AG10803 (cell line): Measurements from ENCODE around the gene UBASH3A.
A peak's percentile ranks its signal among the peaks of the same experiment; 100 is the strongest.

ENCODE experiments used
- DNase-seq: peaks from one replicate; pipeline ENCODE4 v3.0.0; 2010; ENCODE audit warnings: low read depth
- H3K4me3 ChIP-seq: 2 replicates; pipeline ENCODE4 v1.5.1; 2011; ENCODE audit warnings: mild to moderate bottlenecking, low read length, control low read depth
- CTCF ChIP-seq: conservative IDR thresholded peaks from 2 replicates; pipeline ENCODE4 v1.5.1; 2011; ENCODE audit warnings: mild to moderate bottlenecking, low read length, control low read depth, inconsistent platforms

Gene UBASH3A

GRCh38 chr21:42495765-42496119 is 92.0 kb downstream of the UBASH3A start:
- DNase-seq: no peak
- TF ChIP-seq CTCF: no peak; the same call in 1 of the 2 replicates
- peak overlapping the region; percentile 75 for H3K4me3 ChIP-seq

- H3K4me3 ChIP-seq: peak within 1 kb of the TSS; percentile 75
- peak; percentile 96 for DNase-seq
- no peak for TF ChIP-seq CTCF
Observed at GRCh38 chr21:42496120-42496838, 92.6 kb downstream of the UBASH3A start, which contains the start of gene RSPH1. RSPH1 (minus strand) TSS chr21:42496224; CDS start chr21:42496186, 38 bp downstream.

GRCh38 chr21:42496839-42497202 is 93.1 kb downstream of the UBASH3A start:
- TF ChIP-seq CTCF: no peak
- DNase-seq: no peak
- peak overlapping the region; percentile 72 for H3K4me3 ChIP-seq
